Measurements from ENCODE around the gene GPR83. TPM values are rescaled to one million over a fixed set of nuclear protein-coding genes. Genes with fewer than 3 reads are reported as not detected.

GPR83 gene
- total RNA-seq, result not detected
- long read RNA-seq, result 0 reads

GRCh38 chr11:94400839-94401772, at the start of gene GPR83:
Gene GPR83, minus strand, starts transcription at chr11:94401419. Its CDS starts 172 bp downstream, at chr11:94401247.
- ATAC-seq (peak; percentile 36 to 42), DNase-seq (no peak)
- no peaks in the 10 kb centered on the region for H3K36me3 ChIP-seq
- intact Hi-C loops (cut with DNase I), result no loop called here
- H3K27ac ChIP-seq, result no peak within 1 kb of the TSS
- H3K9me3 ChIP-seq, result no peaks in the 10 kb centered on the region
- H3K27me3 ChIP-seq (ENCODE audit: low read depth), result peaks cover 44% of the 10 kb centered on the region
- TF ChIP-seq, protein P1, sequence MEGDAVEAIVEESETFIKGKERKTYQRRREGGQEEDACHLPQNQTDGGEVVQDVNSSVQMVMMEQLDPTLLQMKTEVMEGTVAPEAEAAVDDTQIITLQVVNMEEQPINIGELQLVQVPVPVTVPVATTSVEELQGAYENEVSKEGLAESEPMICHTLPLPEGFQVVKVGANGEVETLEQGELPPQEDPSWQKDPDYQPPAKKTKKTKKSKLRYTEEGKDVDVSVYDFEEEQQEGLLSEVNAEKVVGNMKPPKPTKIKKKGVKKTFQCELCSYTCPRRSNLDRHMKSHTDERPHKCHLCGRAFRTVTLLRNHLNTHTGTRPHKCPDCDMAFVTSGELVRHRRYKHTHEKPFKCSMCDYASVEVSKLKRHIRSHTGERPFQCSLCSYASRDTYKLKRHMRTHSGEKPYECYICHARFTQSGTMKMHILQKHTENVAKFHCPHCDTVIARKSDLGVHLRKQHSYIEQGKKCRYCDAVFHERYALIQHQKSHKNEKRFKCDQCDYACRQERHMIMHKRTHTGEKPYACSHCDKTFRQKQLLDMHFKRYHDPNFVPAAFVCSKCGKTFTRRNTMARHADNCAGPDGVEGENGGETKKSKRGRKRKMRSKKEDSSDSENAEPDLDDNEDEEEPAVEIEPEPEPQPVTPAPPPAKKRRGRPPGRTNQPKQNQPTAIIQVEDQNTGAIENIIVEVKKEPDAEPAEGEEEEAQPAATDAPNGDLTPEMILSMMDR (IDR thresholded peaks at IDR 0.05), result no peak
- peaks cover 10% of the 10 kb centered on the region for H3K4me1 ChIP-seq
- peak within 1 kb of the TSS; percentile 11 for H3K4me3 ChIP-seq

- Histone ChIP-seq H3K27ac (no peak overlapping the region), H3K9me3 (no peaks in the 10 kb centered on the region), H3K27me3 (ENCODE audit: low read depth) (no peaks in the 10 kb centered on the region), H3K36me3 (peaks cover 31% of the 10 kb centered on the region), H3K4me3 (no peak overlapping the region), H3K4me1 (no peaks in the 10 kb centered on the region)
- intact Hi-C loops (cut with DNase I), result no loop called here
- TF ChIP-seq, protein P1 (IDR thresholded peaks at IDR 0.05), result no peak
- DNase-seq (no peak), ATAC-seq (no peak)
These were observed 48.8 kb upstream of the GPR83 start for GRCh38 chr11:94450048-94450447.

DNA sequence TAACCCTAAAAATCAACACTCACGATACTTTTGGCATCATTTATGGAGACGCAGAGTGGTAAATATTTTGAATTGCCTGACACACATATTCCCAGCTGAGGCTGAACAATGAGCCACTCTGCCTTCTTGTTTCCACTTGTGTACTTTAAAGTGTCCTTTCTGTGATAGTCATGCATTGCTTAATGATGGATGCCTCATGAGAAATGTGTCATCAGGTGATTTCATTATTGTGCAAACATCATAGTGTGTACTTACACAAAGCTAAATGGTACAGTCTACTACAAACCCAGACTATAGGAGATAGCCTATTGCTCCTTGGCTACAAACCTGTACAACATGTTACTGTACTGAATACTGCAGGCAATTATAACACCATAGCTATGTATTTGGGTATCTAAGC, 48.2 kb upstream of the GPR83 start:
- Histone ChIP-seq H3K27ac (no peak overlapping the region), H3K27me3 (ENCODE audit: low read depth) (no peaks in the 10 kb centered on the region), H3K4me1 (no peaks in the 10 kb centered on the region), H3K4me3 (no peak overlapping the region), H3K9me3 (no peaks in the 10 kb centered on the region), H3K36me3 (peaks cover 35% of the 10 kb centered on the region)
- TF ChIP-seq, protein P1 (IDR thresholded peaks at IDR 0.05), result no peak
- ATAC-seq (peak in 1 of 2 donors; percentile 33), DNase-seq (no peak)
- intact Hi-C loops (cut with DNase I), result no loop called here

DNA sequence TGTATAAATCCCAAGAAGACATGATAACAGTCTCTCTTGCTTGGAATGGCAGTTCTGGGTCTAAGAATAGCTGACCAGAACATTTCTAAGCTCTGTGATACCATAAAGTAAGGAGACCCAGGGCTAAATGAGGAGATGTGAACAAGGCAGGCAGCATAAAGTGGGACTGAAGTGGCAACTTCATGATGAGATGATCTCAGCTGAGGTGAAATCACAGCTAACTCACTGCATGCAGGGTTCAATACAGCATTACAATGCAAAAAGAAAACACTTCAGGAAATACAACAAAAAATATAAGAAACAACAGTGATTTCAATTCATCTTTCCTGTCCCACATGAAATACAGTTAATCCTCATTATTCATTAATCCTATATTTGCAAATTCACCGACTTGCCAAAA, 47.8 kb upstream of the GPR83 start:
- intact Hi-C loops (cut with DNase I), result no loop called here
- Histone ChIP-seq H3K4me1 (no peaks in the 10 kb centered on the region), H3K9me3 (no peaks in the 10 kb centered on the region), H3K27me3 (ENCODE audit: low read depth) (no peaks in the 10 kb centered on the region), H3K4me3 (no peak overlapping the region), H3K27ac (no peak overlapping the region), H3K36me3 (peaks cover 36% of the 10 kb centered on the region)
- TF ChIP-seq, protein P1 (IDR thresholded peaks at IDR 0.05), result no peak
- DNase-seq, result no peak
- no peak for ATAC-seq

GRCh38 chr11:94447149-94447548, 45.9 kb upstream of the GPR83 start:
- H3K4me3 ChIP-seq, result no peak overlapping the region
- ATAC-seq (no peak), DNase-seq (no peak)
- TF ChIP-seq, protein P1 (IDR thresholded peaks at IDR 0.05), result no peak
- H3K9me3 ChIP-seq, result no peaks in the 10 kb centered on the region
- H3K36me3 ChIP-seq, result peaks cover 50% of the 10 kb centered on the region
- no peaks in the 10 kb centered on the region for H3K4me1 ChIP-seq
- H3K27ac ChIP-seq, result no peak overlapping the region
- no peaks in the 10 kb centered on the region for H3K27me3 ChIP-seq (ENCODE audit: low read depth)
- intact Hi-C loops (cut with DNase I), result no loop called here

All from lower lobe of right lung (tissue), 2 donors.